Panc1 (cell line): ENCODE measurements around the gene CCL26. TPM values are rescaled to one million over a fixed set of nuclear protein-coding genes. Genes with fewer than 3 reads are reported as not detected.

Source experiments
- ATAC-seq: fragments of 200-7000 bp; cut with Tn5 transposase; 2 replicates; pipeline ENCODE4 v1.9.1; 2020; ENCODE audit warnings: mild to moderate bottlenecking, moderate library complexity
- BruUV-seq: library from RNA; stranded (reverse); fragments of 400-500 nt; replicated peaks from 2 replicates; lab custom pipeline; 2021; lab: Mats Ljungman, UMichigan
- CTCF ChIA-PET: fragments of 300-600 bp; sonication (Branson Sonifier 250); formaldehyde crosslinking; loops from one replicate; lab custom pipeline; 2022; ENCODE audit warnings: antibody characterized with exemption; lab: Charles Lee
- POLR2A ChIA-PET: fragments of 300-600 bp; sonication (Branson Sonifier 250); formaldehyde crosslinking; loops from one replicate; lab custom pipeline; 2022; ENCODE audit warnings: antibody characterized with exemption; lab: Charles Lee
- DNase-seq: peaks from one replicate; pipeline ENCODE4 v3.0.0-alpha.2; 2010; ENCODE audit warnings: low read depth, low spot score
- H3K27ac ChIP-seq: 2 replicates; pipeline ENCODE4 v1.5.1; 2011; ENCODE audit warnings: mild to moderate bottlenecking, low read length, inconsistent platforms
- H3K27me3 ChIP-seq: fragments of 200-500 bp; sonication (Bioruptor generic); 2 replicates; pipeline ENCODE4 v1.6.0; 2014; ENCODE audit warnings: low read length, inconsistent platforms; ENCODE audit not compliant: control insufficient read depth, insufficient read depth
- H3K36me3 ChIP-seq: fragments of 200-500 bp; sonication (Bioruptor generic); 2 replicates; pipeline ENCODE4 v1.5.1; 2014; ENCODE audit warnings: inconsistent platforms, mild to moderate bottlenecking, low read length, moderate library complexity; ENCODE audit not compliant: control insufficient read depth, insufficient read depth
- H3K4me1 ChIP-seq: 2 replicates; pipeline ENCODE4 v1.5.1; 2011; ENCODE audit warnings: inconsistent platforms, mild to moderate bottlenecking, low read length, moderate library complexity; ENCODE audit not compliant: control insufficient read depth, insufficient read depth
- H3K4me3 ChIP-seq, 2 experiments: 2 replicates each; pipeline ENCODE4 v1.5.1; 2011 to 2012; ENCODE audit warnings: low read depth in 2 of 2, low read length in 2 of 2, mild to moderate bottlenecking in 2 of 2, inconsistent platforms in 1 of 2, moderate library complexity in 1 of 2
- H3K9me3 ChIP-seq: fragments of 200-500 bp; sonication (Bioruptor generic); 2 replicates; pipeline ENCODE4 v1.5.1; 2014; ENCODE audit warnings: low read depth, mild to moderate bottlenecking, inconsistent platforms, low read length, moderate library complexity; ENCODE audit not compliant: control insufficient read depth, insufficient read depth
- CTCF ChIP-seq: fragments of 450-650 bp; IDR thresholded peaks from 2 replicates; pipeline ENCODE4 v1.5.1; 2017; ENCODE audit warnings: mild to moderate bottlenecking
- POLR2AphosphoS5 ChIP-seq: IDR thresholded peaks from 2 replicates; pipeline ENCODE4 v1.6.1; 2012; ENCODE audit warnings: mild to moderate bottlenecking, low read depth, low read length, moderate library complexity
- REST ChIP-seq, 2 experiments: IDR thresholded peaks; 2 replicates each; pipeline ENCODE4 v1.6.1; 2011 to 2012; ENCODE audit warnings: low read depth in 2 of 2, control low read depth in 1 of 2, low read length in 1 of 2, mild to moderate bottlenecking in 1 of 2, moderate library complexity in 1 of 2; ENCODE audit not compliant: insufficient read depth in 1 of 2
- SIN3A ChIP-seq: IDR thresholded peaks from 2 replicates; pipeline ENCODE4 v1.6.1; 2012; ENCODE audit warnings: low read depth, mild to moderate bottlenecking, low read length, moderate library complexity, borderline replicate concordance; ENCODE audit not compliant: insufficient read depth
- TCF7L2 ChIP-seq: IDR thresholded peaks from 2 replicates; pipeline ENCODE4 v1.6.1; 2011; ENCODE audit warnings: mild to moderate bottlenecking, low read depth, low read length, inconsistent platforms
- in situ Hi-C: cut with HindIII; loops from 2 replicates; pipeline ENCODE4 v1.10.0; 2016; ENCODE audit warnings: low sequenced_read_pairs, low pct_unique_long_range_greater_than_20kb
- intact Hi-C: fragments of 100-400 bp; cut with micrococcal nuclease; formaldehyde crosslinking; loops from one replicate; pipeline ENCODE4 v1.10.0; 2022; ENCODE audit not compliant: unreplicated experiment
- total RNA-seq: library from RNA; stranded (reverse); gene quantifications from one replicate; pipeline ENCODE4 v1.2.1, GENCODE V29; 2021; ENCODE audit not compliant: unreplicated experiment

The CCL26 gene
- total RNA-seq, 1 experiment from 2014 or later, result not detected

GRCh38 chr7:75807452-75807851 is 35.4 kb upstream of the CCL26 start:
- H3K27me3 ChIP-seq, result no peaks in the 10 kb centered on the region
- intact Hi-C loops, result no loop called here
- ChIA-PET CTCF (no interaction called here), POLR2A (no interaction called here)
- no peak overlapping the region for H3K4me3 ChIP-seq
- H3K27ac ChIP-seq, result no peak overlapping the region
- TF ChIP-seq TCF7L2 (no peak), CTCF (no peak), SIN3A (no peak), REST (IDR thresholded peaks at IDR 0.05; ENCODE audit: insufficient read depth in 1 of 2, low read depth in 2 of 2, low read length in 1 of 2) (no peak), POLR2AphosphoS5 (no peak)
- H3K4me1 ChIP-seq, result no peaks in the 10 kb centered on the region
- no peaks in the 10 kb centered on the region for H3K36me3 ChIP-seq
- no peaks in the 10 kb centered on the region for H3K9me3 ChIP-seq
- in situ Hi-C loops, result no loop called here
- BruUV-seq, result no TSS peak
- ATAC-seq, result no peak
- DNase-seq, result no peak

DNA sequence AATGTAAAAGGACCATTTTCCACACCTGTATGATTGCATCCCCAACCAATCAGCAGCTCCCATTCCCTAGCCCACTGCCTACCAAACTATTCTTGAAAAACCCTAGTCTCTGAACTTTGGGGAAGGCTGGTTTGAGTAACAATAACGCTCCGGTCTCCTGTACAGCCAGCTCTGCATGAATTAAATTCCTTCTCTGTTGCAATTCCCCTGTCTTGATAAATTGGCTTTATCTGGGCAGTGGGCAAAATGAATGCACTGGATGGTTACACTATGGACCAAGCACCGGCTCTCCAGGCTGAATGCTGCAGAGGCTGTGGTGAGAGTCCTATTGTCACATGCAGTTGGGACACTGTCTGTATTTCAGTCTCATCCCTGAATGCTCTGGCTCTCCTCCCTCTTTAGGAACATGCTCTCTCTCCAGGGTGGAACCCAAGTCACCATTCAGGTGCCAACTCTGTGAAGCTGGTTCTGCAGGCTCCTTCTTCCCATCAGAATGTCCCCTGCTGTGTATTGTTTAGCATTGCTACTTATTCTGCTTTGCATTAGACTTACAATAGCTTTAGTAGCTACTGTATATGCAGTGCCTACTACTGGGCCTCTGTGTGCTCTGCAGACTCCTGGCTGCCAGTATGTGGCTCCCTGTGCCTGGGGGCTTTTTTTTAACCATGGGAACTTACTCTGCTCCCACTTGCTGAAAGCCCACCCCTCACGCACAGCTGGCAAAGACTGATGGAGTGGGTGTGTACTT is 34.7 kb upstream of the CCL26 start:
- CTCF ChIA-PET, result no interaction called here
- DNase-seq (no peak), ATAC-seq (no peak)
- POLR2A ChIA-PET, result interaction anchor here (0.6 kb wide), 1 partner anchor 275 kb away, joined by 4 read pairs; no protein-coding TSS in a partner anchor
- BruUV-seq, result no TSS peak
- H3K4me3 ChIP-seq, result no peak overlapping the region
- H3K36me3 ChIP-seq, result no peaks in the 10 kb centered on the region
- H3K9me3 ChIP-seq, result no peaks in the 10 kb centered on the region
- in situ Hi-C loops, result no loop called here
- no peaks in the 10 kb centered on the region for H3K4me1 ChIP-seq
- H3K27me3 ChIP-seq, result no peaks in the 10 kb centered on the region
- H3K27ac ChIP-seq, result no peak overlapping the region
- TF ChIP-seq CTCF (no peak), REST (IDR thresholded peaks at IDR 0.05; ENCODE audit: insufficient read depth in 1 of 2, low read depth in 2 of 2, low read length in 1 of 2) (no peak), TCF7L2 (no peak), POLR2AphosphoS5 (no peak), SIN3A (no peak)
- intact Hi-C loops, result no loop called here
